ENCODE results near the gene NCR1.
"Not testable (repeated sequence)": the region's sequence is repeated elsewhere in the genome, so short reads cannot be mapped to it uniquely, and the experiment has no call there.

Gene NCR1

GRCh38 chr19:54947381-54947780, 41.4 kb downstream of the NCR1 start, which contains the start of gene NLRP7:
TSS of gene NLRP7 (minus strand) at chr19:54947530.
- FAIRE-seq, result no peak
- no peak for DNase-seq (ENCODE audit: insufficient read length, low spot score)
- TF ChIP-seq CTCF (IDR thresholded peaks at IDR 0.05; ENCODE audit: insufficient read depth, missing control alignments), result no peak

- FAIRE-seq (no peak), DNase-seq (ENCODE audit: insufficient read length, low spot score) (no peak)
- TF ChIP-seq CTCF (IDR thresholded peaks at IDR 0.05; ENCODE audit: insufficient read depth, missing control alignments), result no peak
Observed at GRCh38 chr19:54949412-54949811, 43.5 kb downstream of the NCR1 start.

GRCh38 chr19:54950580-54950979, 44.6 kb downstream of the NCR1 start:
- not testable (repeated sequence) for DNase-seq (ENCODE audit: insufficient read length, low spot score); FAIRE-seq

GRCh38 chr19:54952591-54953344, 46.8 kb downstream of the NCR1 start:
- no peak for DNase-seq (ENCODE audit: insufficient read length, low spot score)
- no peak for FAIRE-seq
- no peak for TF ChIP-seq CTCF (IDR thresholded peaks at IDR 0.05; ENCODE audit: insufficient read depth, missing control alignments)

- not testable (repeated sequence) for FAIRE-seq; DNase-seq (ENCODE audit: insufficient read length, low spot score)
Observed at GRCh38 chr19:54953345-54953713, 47.4 kb downstream of the NCR1 start.

GRCh38 chr19:54955376-54955775, 49.4 kb downstream of the NCR1 start:
- no peak for DNase-seq (ENCODE audit: insufficient read length, low spot score)
- no peak for FAIRE-seq
- no peak for TF ChIP-seq CTCF (IDR thresholded peaks at IDR 0.05; ENCODE audit: insufficient read depth, missing control alignments)

- FAIRE-seq, result no peak
- TF ChIP-seq CTCF (IDR thresholded peaks at IDR 0.05; ENCODE audit: insufficient read depth, missing control alignments), result no peak
- no peak for DNase-seq (ENCODE audit: insufficient read length, low spot score)
Observed at GRCh38 chr19:54959840-54960239, 53.9 kb downstream of the NCR1 start.

Measured in D721Med (cell line).